Measurements from ENCODE around the gene CLEC2D. TPM values are rescaled to one million over a fixed set of nuclear protein-coding genes. Genes with fewer than 3 reads are reported as not detected.

The CLEC2D gene
- total and polyA plus RNA-seq, 2 donors (not counting 1 experiment from before 2014, with no cell fraction given): 158 to 426 TPM

GRCh38 chr12:9742661-9743060 lies 73.1 kb downstream of the CLEC2D start:
- no peaks in the 10 kb centered on the region for H4K20me1 ChIP-seq (ENCODE audit: control insufficient read depth, insufficient read depth, low read length, poor library complexity, severe bottlenecking)
- 44% methylated on average over 4 of the region's 5 CpGs for WGBS (ENCODE audit: insufficient coverage)
- peaks cover 48% of the 10 kb centered on the region for H3K4me1 Mint-ChIP-seq
- intact Hi-C loops (cut with micrococcal nuclease): no loop called here
- no peaks in the 10 kb centered on the region for H3K36me3 ChIP-seq (replicated peaks in 1 of 2; ENCODE audit: control extremely low read depth in 1 of 2, control insufficient read depth in 1 of 2, extremely low read depth in 1 of 2, insufficient read depth in 2 of 2, low read length in 1 of 2)
- H3K27ac Mint-ChIP-seq: peak overlapping the region; percentile 79
- H2AFZ ChIP-seq (ENCODE audit: insufficient read depth, low read depth, low read length, poor library complexity, severe bottlenecking): peak overlapping the region; percentile 22
- no peaks in the 10 kb centered on the region for H3K9me3 Mint-ChIP-seq (ENCODE audit: insufficient read depth)
- H3K79me2 ChIP-seq (ENCODE audit: control insufficient read depth, insufficient read depth, low read length): peaks cover 38% of the 10 kb centered on the region
- H3K4me1 ChIP-seq (ENCODE audit: control insufficient read depth in 2 of 2, insufficient read depth in 2 of 2, low read length in 2 of 2): peaks cover 48 to 55% of the 10 kb centered on the region in 2 donors
- ATAC-seq (ENCODE audit: low read depth) (no peak), DNase-seq (no peak)
- H3K4me3 Mint-ChIP-seq: peak overlapping the region; percentile 61
- peak overlapping the region; percentile 16 for H3K9ac ChIP-seq (ENCODE audit: low read length)
- peak overlapping the region; percentile 36 to 66 for H3K27ac ChIP-seq (ENCODE audit: low read length in 2 of 2)
- H3K27me3 Mint-ChIP-seq: no peaks in the 10 kb centered on the region
- POLR2A ChIA-PET: interaction anchor here (0.7 to 1.6 kb wide), 10 partner anchors 21 to 206 kb away, joined by 3 to 5 read pairs (median 4); no protein-coding TSS in a partner anchor
- no peaks in the 10 kb centered on the region for H3K27me3 ChIP-seq (replicated peaks in 1 of 4; ENCODE audit: control extremely low read depth in 1 of 4, control insufficient read depth in 3 of 4, insufficient read depth in 4 of 4, low read length in 3 of 4)
- peak overlapping the region in 1 of 5 experiments; percentile 29 for H3K4me3 ChIP-seq (ENCODE audit: control extremely low read depth in 1 of 5, extremely low read depth in 1 of 5, insufficient read depth in 1 of 5, low read depth in 2 of 5, low read length in 4 of 5)
- H3K9me3 ChIP-seq (ENCODE audit: control extremely low read depth in 1 of 3, control insufficient read depth in 2 of 3, insufficient read depth in 1 of 3, low read length in 2 of 3): peaks cover 0 to 9% (median 0%) of the 10 kb centered on the region in 3 donors
- TF ChIP-seq CTCF (IDR thresholded peaks at IDR 0.05) (no peak), EZH2 (IDR thresholded peaks at IDR 0.05; ENCODE audit: borderline replicate concordance, insufficient read depth, low read depth, low read length, poor library complexity, severe bottlenecking) (no peak)
- H3K4me2 ChIP-seq (replicated peaks; ENCODE audit: low read depth, low read length, poor library complexity, severe bottlenecking): peak overlapping the region; percentile 57
- CTCF ChIA-PET: interaction anchor here (0.7 to 21.1 kb wide), 33 partner anchors 9 to 398 kb away, joined by 3 to 629 read pairs (median 7); partner anchors contain the start of genes CD69, CLEC2D and CLECL1

- 60% methylated on average over 3 of the region's 3 CpGs for WGBS (ENCODE audit: insufficient coverage)
- H3K4me3 ChIP-seq (ENCODE audit: control extremely low read depth in 1 of 5, extremely low read depth in 1 of 5, insufficient read depth in 1 of 5, low read depth in 2 of 5, low read length in 4 of 5): no peak overlapping the region
- H3K4me1 Mint-ChIP-seq: peaks cover 38% of the 10 kb centered on the region
Measured at GRCh38 chr12:9745199-9745598, 75.7 kb downstream of the CLEC2D start.

More at GRCh38 chr12:9745199-9745598, 75.7 kb downstream of the CLEC2D start:
- H3K4me1 ChIP-seq (ENCODE audit: control insufficient read depth in 2 of 2, insufficient read depth in 2 of 2, low read length in 2 of 2): peaks cover 31 to 38% of the 10 kb centered on the region in 2 donors
- POLR2A ChIA-PET: no interaction called here
- no peak overlapping the region for H3K4me3 Mint-ChIP-seq
- H3K36me3 ChIP-seq (replicated peaks in 1 of 2; ENCODE audit: control extremely low read depth in 1 of 2, control insufficient read depth in 1 of 2, extremely low read depth in 1 of 2, insufficient read depth in 2 of 2, low read length in 1 of 2): no peaks in the 10 kb centered on the region
- H3K9ac ChIP-seq (ENCODE audit: low read length): no peak overlapping the region
- peaks cover 41% of the 10 kb centered on the region for H3K79me2 ChIP-seq (ENCODE audit: control insufficient read depth, insufficient read depth, low read length)
- intact Hi-C loops (cut with micrococcal nuclease): no loop called here
- H3K27ac Mint-ChIP-seq: peak overlapping the region; percentile 16
- no peaks in the 10 kb centered on the region for H3K27me3 Mint-ChIP-seq
- no peaks in the 10 kb centered on the region for H3K27me3 ChIP-seq (replicated peaks in 1 of 4; ENCODE audit: control extremely low read depth in 1 of 4, control insufficient read depth in 3 of 4, insufficient read depth in 4 of 4, low read length in 3 of 4)
- no peaks in the 10 kb centered on the region for H4K20me1 ChIP-seq (ENCODE audit: control insufficient read depth, insufficient read depth, low read length, poor library complexity, severe bottlenecking)
- H3K4me2 ChIP-seq (replicated peaks; ENCODE audit: low read depth, low read length, poor library complexity, severe bottlenecking): no peak overlapping the region
- ATAC-seq (ENCODE audit: low read depth): no peak
- no peaks in the 10 kb centered on the region for H3K9me3 Mint-ChIP-seq (ENCODE audit: insufficient read depth)
- H3K9me3 ChIP-seq (ENCODE audit: control extremely low read depth in 1 of 3, control insufficient read depth in 2 of 3, insufficient read depth in 1 of 3, low read length in 2 of 3): no peaks in the 10 kb centered on the region
- H3K27ac ChIP-seq (ENCODE audit: low read length in 2 of 2): no peak overlapping the region
- TF ChIP-seq CTCF (IDR thresholded peaks at IDR 0.05) (no peak), EZH2 (IDR thresholded peaks at IDR 0.05; ENCODE audit: borderline replicate concordance, insufficient read depth, low read depth, low read length, poor library complexity, severe bottlenecking) (no peak)
- no peak overlapping the region for H2AFZ ChIP-seq (ENCODE audit: insufficient read depth, low read depth, low read length, poor library complexity, severe bottlenecking)
- DNase-seq: no peak
- CTCF ChIA-PET: interaction anchor here (0.9 to 21.1 kb wide), 10 partner anchors 11 to 199 kb away, joined by 3 to 629 read pairs (median 6); no protein-coding TSS in a partner anchor
